Activated CD8-positive, alpha-beta T cell treated with anti-CD3 and anti-CD28 coated beads for 36 hours (primary cell): ENCODE results near the gene ITGA8. TPM values are rescaled to one million over a fixed set of nuclear protein-coding genes. Genes with fewer than 3 reads are reported as not detected.

Experiments
- ATAC-seq: fragments of 200-7000 bp; cut with Tn5 transposase; one replicate; pipeline ENCODE4 v1.10.0; 2021; ENCODE audit warnings: mild to moderate bottlenecking, moderate library complexity
- CTCF ChIA-PET: fragments of 350-600 bp; sonication (Branson Sonifier 250); formaldehyde crosslinking; loops from one replicate; lab custom pipeline; 2021; ENCODE audit warnings: antibody characterized with exemption; lab: Charles Lee
- POLR2A ChIA-PET: fragments of 350-600 bp; sonication (Branson Sonifier 250); formaldehyde crosslinking; loops from one replicate; lab custom pipeline; 2021; ENCODE audit warnings: antibody characterized with exemption; lab: Charles Lee
- DNase-seq: peaks from one replicate; pipeline ENCODE4 v3.0.0-alpha.2; 2020
- H3K27ac Mint-ChIP-seq: one replicate; pipeline ENCODE4 v1.8.0; 2021; ENCODE audit warnings: mild to moderate bottlenecking, mixed read lengths
- H3K27me3 Mint-ChIP-seq: one replicate; pipeline ENCODE4 v1.8.0; 2021; ENCODE audit warnings: mixed read lengths
- H3K36me3 Mint-ChIP-seq: one replicate; pipeline ENCODE4 v1.8.0; 2021; ENCODE audit warnings: low read depth, mixed read lengths
- H3K4me1 Mint-ChIP-seq: one replicate; pipeline ENCODE4 v1.8.0; 2021; ENCODE audit warnings: low read depth, mixed read lengths
- H3K4me3 Mint-ChIP-seq: one replicate; pipeline ENCODE4 v1.8.0; 2021; ENCODE audit warnings: mild to moderate bottlenecking, moderate library complexity, mixed read lengths
- H3K9me3 Mint-ChIP-seq: one replicate; pipeline ENCODE4 v1.8.0; 2021; ENCODE audit warnings: mixed read lengths
- intact Hi-C: fragments of 100-400 bp; cut with micrococcal nuclease; formaldehyde crosslinking; loops from one replicate; pipeline ENCODE4 v1.10.0; 2022
- total RNA-seq, 2 experiments: library from RNA; stranded (reverse); gene quantifications; one replicate each; pipeline ENCODE4 v1.2.3, GENCODE V29; 2021
- TF ChIP-seq, protein P1 (sequence below): fragments of 200-600 bp; IDR thresholded peaks from one replicate; pipeline ENCODE4 v1.8.0; 2022; ENCODE audit warnings: antibody characterized with exemption, mild to moderate bottlenecking

Gene ITGA8
- total RNA-seq, 2 experiments from 2014 or later = not detected

DNA sequence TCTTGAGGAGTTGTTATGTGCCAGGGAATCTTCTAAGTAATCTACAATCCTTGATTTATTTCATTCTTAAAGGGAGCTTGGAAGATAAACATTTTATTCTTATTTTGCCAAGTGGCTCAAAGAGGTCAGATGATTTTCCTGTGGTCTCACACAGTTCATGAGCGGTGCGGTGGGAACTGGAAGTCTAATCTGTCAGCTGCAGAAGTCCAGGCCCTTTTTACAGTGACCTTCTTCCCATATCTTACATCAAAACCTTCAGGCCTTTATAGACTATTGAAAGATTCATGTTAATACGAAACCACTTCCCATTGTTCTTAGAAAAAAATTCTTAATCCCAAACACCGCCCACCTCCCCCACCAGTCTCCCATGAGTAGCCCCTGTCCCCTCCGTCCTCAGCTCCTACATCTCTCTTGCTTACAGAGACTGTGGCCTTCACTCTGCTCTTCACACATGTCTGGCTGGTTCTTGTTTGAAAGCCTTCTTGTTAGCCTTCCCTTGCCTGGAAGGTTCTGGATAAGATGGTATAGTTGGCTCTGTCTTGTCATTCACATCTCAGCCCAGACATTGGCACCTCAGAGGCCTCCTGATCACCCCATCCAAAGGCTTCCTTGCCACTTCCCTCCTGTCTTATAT is 61.5 kb downstream of the ITGA8 start:
- no peak overlapping the region for H3K4me3 Mint-ChIP-seq
- H3K9me3 Mint-ChIP-seq = no peaks in the 10 kb centered on the region
- intact Hi-C loops = no loop called here
- peaks cover 2% of the 10 kb centered on the region for H3K27me3 Mint-ChIP-seq
- TF ChIP-seq, protein P1, sequence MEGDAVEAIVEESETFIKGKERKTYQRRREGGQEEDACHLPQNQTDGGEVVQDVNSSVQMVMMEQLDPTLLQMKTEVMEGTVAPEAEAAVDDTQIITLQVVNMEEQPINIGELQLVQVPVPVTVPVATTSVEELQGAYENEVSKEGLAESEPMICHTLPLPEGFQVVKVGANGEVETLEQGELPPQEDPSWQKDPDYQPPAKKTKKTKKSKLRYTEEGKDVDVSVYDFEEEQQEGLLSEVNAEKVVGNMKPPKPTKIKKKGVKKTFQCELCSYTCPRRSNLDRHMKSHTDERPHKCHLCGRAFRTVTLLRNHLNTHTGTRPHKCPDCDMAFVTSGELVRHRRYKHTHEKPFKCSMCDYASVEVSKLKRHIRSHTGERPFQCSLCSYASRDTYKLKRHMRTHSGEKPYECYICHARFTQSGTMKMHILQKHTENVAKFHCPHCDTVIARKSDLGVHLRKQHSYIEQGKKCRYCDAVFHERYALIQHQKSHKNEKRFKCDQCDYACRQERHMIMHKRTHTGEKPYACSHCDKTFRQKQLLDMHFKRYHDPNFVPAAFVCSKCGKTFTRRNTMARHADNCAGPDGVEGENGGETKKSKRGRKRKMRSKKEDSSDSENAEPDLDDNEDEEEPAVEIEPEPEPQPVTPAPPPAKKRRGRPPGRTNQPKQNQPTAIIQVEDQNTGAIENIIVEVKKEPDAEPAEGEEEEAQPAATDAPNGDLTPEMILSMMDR = no peak
- ATAC-seq (no peak), DNase-seq (no peak)
- H3K36me3 Mint-ChIP-seq = no peaks in the 10 kb centered on the region
- ChIA-PET CTCF (no interaction called here), POLR2A (no interaction called here)
- no peak overlapping the region for H3K27ac Mint-ChIP-seq
- no peaks in the 10 kb centered on the region for H3K4me1 Mint-ChIP-seq

DNA sequence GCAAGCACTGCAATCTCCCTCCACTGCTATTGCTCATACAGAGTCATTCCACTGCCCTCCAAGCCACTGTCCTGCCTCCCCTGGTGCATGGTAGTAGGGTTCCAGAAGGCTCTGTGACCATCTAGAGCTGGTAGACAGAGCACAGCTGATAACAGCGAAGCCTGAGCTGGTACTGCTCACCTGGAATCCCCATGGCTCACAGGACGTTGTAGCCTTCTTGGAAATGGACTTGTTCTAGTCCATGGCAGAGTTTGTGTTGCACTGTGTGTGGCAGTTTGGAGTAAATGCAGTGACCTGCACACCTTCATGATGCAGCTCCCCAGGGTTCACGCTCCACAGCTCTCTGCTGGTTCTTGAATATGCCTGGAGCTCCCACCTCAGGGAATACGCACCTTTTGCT is 67.0 kb downstream of the ITGA8 start:
- ChIA-PET CTCF (no interaction called here), POLR2A (no interaction called here)
- H3K4me3 Mint-ChIP-seq = no peak overlapping the region
- ATAC-seq (no peak), DNase-seq (no peak)
- H3K4me1 Mint-ChIP-seq = no peaks in the 10 kb centered on the region
- H3K9me3 Mint-ChIP-seq = no peaks in the 10 kb centered on the region
- H3K27ac Mint-ChIP-seq = no peak overlapping the region
- H3K27me3 Mint-ChIP-seq = no peaks in the 10 kb centered on the region
- no peaks in the 10 kb centered on the region for H3K36me3 Mint-ChIP-seq
- TF ChIP-seq, protein P1 = no peak
- intact Hi-C loops = no loop called here

DNA sequence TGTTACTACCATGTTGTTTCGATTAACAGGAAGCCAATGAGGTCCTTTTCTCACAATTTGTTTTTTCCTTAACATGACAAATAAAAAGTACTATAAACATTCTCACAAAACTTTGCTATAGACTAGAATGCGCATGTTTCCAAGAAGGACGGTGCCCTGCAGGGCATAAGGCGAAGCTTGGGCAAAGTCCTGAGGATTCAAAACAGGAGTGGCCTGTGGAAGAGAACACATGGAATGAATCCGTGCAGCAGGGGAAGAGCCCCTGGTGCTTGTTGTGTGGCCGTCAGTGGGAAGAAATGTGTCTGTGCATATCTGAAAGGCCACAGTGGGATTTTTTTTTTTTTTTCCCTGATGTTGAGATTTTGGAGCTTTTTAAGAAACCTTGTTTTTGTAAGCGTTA is 67.6 kb downstream of the ITGA8 start:
- Mint-ChIP-seq H3K4me1 (no peaks in the 10 kb centered on the region), H3K27me3 (no peaks in the 10 kb centered on the region), H3K36me3 (no peaks in the 10 kb centered on the region), H3K27ac (no peak overlapping the region), H3K4me3 (no peak overlapping the region), H3K9me3 (no peaks in the 10 kb centered on the region)
- intact Hi-C loops = no loop called here
- CTCF ChIA-PET = no interaction called here
- POLR2A ChIA-PET = no interaction called here
- TF ChIP-seq, protein P1 = no peak
- ATAC-seq = no peak
- no peak for DNase-seq

DNA sequence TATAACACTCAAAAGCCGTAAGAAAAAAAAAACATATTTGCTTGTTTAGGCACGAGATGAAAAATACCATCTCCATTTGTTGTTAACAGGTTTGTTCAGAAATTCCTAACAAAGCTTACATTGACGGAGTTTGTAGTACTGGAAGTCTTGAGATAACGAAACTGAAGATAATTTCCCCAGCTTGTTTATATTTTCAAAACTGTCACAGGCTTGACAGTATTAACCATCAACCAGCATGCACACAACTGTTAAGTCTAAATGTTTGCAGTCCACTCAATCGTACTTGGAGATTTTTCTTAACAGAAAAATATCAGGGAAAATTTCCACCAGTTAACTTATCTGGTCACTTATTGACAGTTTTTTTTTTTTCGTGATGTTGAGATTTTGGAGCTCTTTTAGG is 68.5 kb downstream of the ITGA8 start:
- Mint-ChIP-seq H3K27me3 (no peaks in the 10 kb centered on the region), H3K36me3 (no peaks in the 10 kb centered on the region), H3K9me3 (no peaks in the 10 kb centered on the region), H3K27ac (no peak overlapping the region), H3K4me3 (no peak overlapping the region), H3K4me1 (no peaks in the 10 kb centered on the region)
- DNase-seq (no peak), ATAC-seq (no peak)
- ChIA-PET POLR2A (no interaction called here), CTCF (no interaction called here)
- intact Hi-C loops = no loop called here
- TF ChIP-seq, protein P1 = no peak

DNA sequence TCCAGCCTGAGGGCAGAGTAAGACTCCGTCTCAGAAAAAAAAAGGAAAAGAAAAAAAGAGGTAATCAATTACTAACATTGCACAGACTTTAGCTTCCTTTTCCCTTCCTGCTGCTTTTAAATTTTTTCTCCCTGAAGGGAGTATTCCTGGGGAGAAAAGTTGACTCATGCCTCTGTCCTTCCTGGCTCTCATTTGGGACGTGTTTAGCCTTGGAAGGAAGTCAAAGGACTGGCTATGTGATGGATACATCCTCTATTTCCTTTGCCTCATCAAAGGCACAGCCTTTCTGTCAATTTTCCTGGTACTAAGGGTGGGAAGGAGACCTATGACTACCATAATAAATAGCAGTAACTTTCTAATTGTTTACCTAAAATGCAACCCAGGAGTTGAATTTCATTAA is 77.6 kb downstream of the ITGA8 start:
- Mint-ChIP-seq H3K9me3 (no peaks in the 10 kb centered on the region), H3K27me3 (peaks cover 4% of the 10 kb centered on the region), H3K27ac (no peak overlapping the region), H3K4me1 (no peaks in the 10 kb centered on the region), H3K4me3 (no peak overlapping the region), H3K36me3 (no peaks in the 10 kb centered on the region)
- DNase-seq (no peak), ATAC-seq (no peak)
- intact Hi-C loops = no loop called here
- ChIA-PET CTCF (no interaction called here), POLR2A (no interaction called here)
- TF ChIP-seq, protein P1 = no peak
